Kidney (tissue), 14 donors: ENCODE results near the gene RNPEP. TPM values are rescaled to one million over a fixed set of nuclear protein-coding genes. Genes with fewer than 3 reads are reported as not detected.

ENCODE experiments used
- DNase-seq, 5 donors: peaks; one replicate each; pipeline ENCODE4 v3.0.0-alpha.2; 2013 to 2020
- FAIRE-seq: peaks from 2 replicates; lab custom pipeline; 2012; peaks lifted over from hg19 to GRCh38; lab: Jason Lieb, UNC
- H3K27ac ChIP-seq, 2 donors: one replicate each; pipeline ENCODE4 v1.7.0; 2013; ENCODE audit warnings: low read depth in 2 of 2, low read length in 2 of 2, inconsistent platforms in 1 of 2
- H3K27me3 ChIP-seq: one replicate; pipeline ENCODE4 v1.7.1; 2013; ENCODE audit warnings: low read length, inconsistent platforms; ENCODE audit not compliant: control insufficient read depth, insufficient read depth
- H3K36me3 ChIP-seq, 3 donors: one replicate each; pipeline versions ENCODE4 v1.7.0 to v1.7.1; 2013; ENCODE audit warnings: low read length in 3 of 3, control low read depth in 1 of 3, inconsistent platforms in 1 of 3; ENCODE audit not compliant: insufficient read depth in 3 of 3, control insufficient read depth in 2 of 3
- H3K4me1 ChIP-seq, 3 donors: one replicate each; pipeline versions ENCODE4 v1.7.0 to v1.7.1; 2013; ENCODE audit warnings: low read length in 3 of 3, inconsistent platforms in 1 of 3, low read depth in 1 of 3; ENCODE audit not compliant: control insufficient read depth in 2 of 3, insufficient read depth in 2 of 3
- H3K4me3 ChIP-seq, 3 donors: one replicate each; pipeline versions ENCODE4 v1.7.0 to v1.8.1; 2013; ENCODE audit warnings: low read length in 3 of 3, control low read depth in 1 of 3, inconsistent platforms in 1 of 3
- H3K9ac ChIP-seq, 3 donors: one replicate each; pipeline versions ENCODE4 v1.7.0 to v1.7.1; 2013; ENCODE audit warnings: low read length in 3 of 3, control low read depth in 1 of 3, inconsistent platforms in 1 of 3
- H3K9me3 ChIP-seq, 3 donors: one replicate each; pipeline versions ENCODE4 v1.7.0 to v1.7.1; 2013; ENCODE audit warnings: low read length in 3 of 3, control low read depth in 1 of 3, inconsistent platforms in 1 of 3; ENCODE audit not compliant: control insufficient read depth in 2 of 3, insufficient read depth in 1 of 3
- CTCF ChIP-seq: IDR thresholded peaks from 3 replicates; pipeline ENCODE4 v1.5.1; 2012; ENCODE audit warnings: mild to moderate bottlenecking, moderate library complexity, borderline replicate concordance; ENCODE audit not compliant: insufficient read depth; ENCODE audit errors: extremely low read depth
- intact Hi-C: fragments of 100-400 bp; cut with DNase I; formaldehyde crosslinking; loops from one replicate; pipeline ENCODE4 v1.11.1; 2022
- polyA plus RNA-seq: library from polyadenylated mRNA; stranded (reverse); fragments of 350-450 nt; fragmentation: Illumina TruSeq; extraction: RNeasy Lipid Tissue Mini Kit (QIAGEN cat#74804); gene quantifications from one replicate; pipeline ENCODE4 v1.2.3, GENCODE V29; 2014; ENCODE audit warnings: low read depth, low replicate concordance; ENCODE audit not compliant: insufficient read depth
- total RNA-seq: library from RNA; stranded (reverse); fragmentation: NEBNext Ultra II Directional; extraction: Animal tissue kit (Norgen Biotek cat#: 25700); gene quantifications from one replicate; pipeline ENCODE4 v1.2.1, GENCODE V29; 2021
- donor health status: control.
- donor health status: control.
- donor health status: control.
- donor health status: control.
- donor health status: control.
- donor health status: DM: yes; HTN: yes; CAD: no.
- donor health status: Normal renal cell carcinoma (clear cell type).

The RNPEP gene
- total and polyA plus RNA-seq, 2 donors from 2014 or later = 48.7 to 54.6 TPM

- Histone ChIP-seq H3K9ac (no peak overlapping the region), H3K4me1 (peaks cover 0 to 10% (median 8%) of the 10 kb centered on the region in 3 donors), H3K4me3 (no peak overlapping the region), H3K27ac (peak overlapping the region in 1 of 2 donors; percentile 76), H3K9me3 (no peaks in the 10 kb centered on the region), H3K36me3 (no peaks in the 10 kb centered on the region), H3K27me3 (no peaks in the 10 kb centered on the region)
- DNase-seq (no peak), FAIRE-seq (no peak)
- intact Hi-C loops = no loop called here
- TF ChIP-seq CTCF = no peak
Measured at GRCh38 chr1:202046748-202047708, 64.6 kb downstream of the RNPEP start.

GRCh38 chr1:202047977-202048376 is 65.5 kb downstream of the RNPEP start:
- H3K4me3 ChIP-seq = no peak overlapping the region
- H3K9ac ChIP-seq = no peak overlapping the region

GRCh38 chr1:202049129-202049528 is 66.7 kb downstream of the RNPEP start:
- intact Hi-C loops = no loop called here
- Histone ChIP-seq H3K27me3 (no peaks in the 10 kb centered on the region), H3K36me3 (no peaks in the 10 kb centered on the region), H3K4me1 (peaks cover 0 to 10% (median 8%) of the 10 kb centered on the region in 3 donors), H3K9me3 (no peaks in the 10 kb centered on the region), H3K4me3 (no peak overlapping the region), H3K9ac (no peak overlapping the region), H3K27ac (no peak overlapping the region)
- no peak for DNase-seq
- TF ChIP-seq CTCF = no peak
- FAIRE-seq = no peak

More at GRCh38 chr1:202047977-202048376, 65.5 kb downstream of the RNPEP start:
- FAIRE-seq (no peak), DNase-seq (no peak)
- Histone ChIP-seq H3K9me3 (no peaks in the 10 kb centered on the region), H3K4me1 (peaks cover 0 to 10% (median 8%) of the 10 kb centered on the region in 3 donors), H3K27ac (no peak overlapping the region), H3K27me3 (no peaks in the 10 kb centered on the region), H3K36me3 (no peaks in the 10 kb centered on the region)
- intact Hi-C loops = no loop called here
- no peak for TF ChIP-seq CTCF
